PC-3 (cell line): ENCODE measurements around the gene LHFPL3.

Source experiments
- EZH2 ChIP-seq: fragments of 300-600 bp; sonication (generic); IDR thresholded peaks from one replicate; pipeline ENCODE4 v1.6.1; 2017; ENCODE audit warnings: antibody characterized with exemption, mild to moderate bottlenecking, low read length; ENCODE audit not compliant: unreplicated experiment
- EZH2phosphoT487 ChIP-seq: fragments of 300-600 bp; sonication (generic); IDR thresholded peaks from 2 replicates; pipeline ENCODE4 v1.6.1; 2018; ENCODE audit warnings: mild to moderate bottlenecking, antibody characterized with exemption, low read length, borderline replicate concordance
- TF ChIP-seq, protein P1 (sequence below): fragments of 300-600 bp; sonication (generic); conservative IDR thresholded peaks from 2 replicates; pipeline ENCODE4 v1.5.1; 2017; ENCODE audit warnings: antibody characterized with exemption, low read depth, mild to moderate bottlenecking, low read length

DNA sequence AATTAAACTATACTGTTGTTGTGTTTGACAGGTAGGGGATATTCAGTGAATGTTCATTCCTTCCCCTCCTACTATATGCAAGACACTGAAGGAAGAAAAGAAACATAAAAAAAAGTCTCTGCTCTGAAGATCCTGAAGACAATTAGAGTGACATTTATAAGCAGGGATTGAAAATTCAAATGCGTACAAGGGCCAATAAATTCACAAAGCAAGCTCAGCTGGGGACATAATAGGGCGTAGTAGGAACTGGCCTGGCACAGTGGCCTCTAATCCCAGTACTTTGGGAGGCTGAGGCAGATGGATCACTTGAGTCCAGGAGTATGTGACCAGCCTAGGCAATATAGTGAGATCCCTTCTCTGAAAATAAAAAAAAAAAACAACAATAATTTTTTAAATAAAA lies 580.7 kb downstream of the LHFPL3 start:
- TF ChIP-seq, protein P1, sequence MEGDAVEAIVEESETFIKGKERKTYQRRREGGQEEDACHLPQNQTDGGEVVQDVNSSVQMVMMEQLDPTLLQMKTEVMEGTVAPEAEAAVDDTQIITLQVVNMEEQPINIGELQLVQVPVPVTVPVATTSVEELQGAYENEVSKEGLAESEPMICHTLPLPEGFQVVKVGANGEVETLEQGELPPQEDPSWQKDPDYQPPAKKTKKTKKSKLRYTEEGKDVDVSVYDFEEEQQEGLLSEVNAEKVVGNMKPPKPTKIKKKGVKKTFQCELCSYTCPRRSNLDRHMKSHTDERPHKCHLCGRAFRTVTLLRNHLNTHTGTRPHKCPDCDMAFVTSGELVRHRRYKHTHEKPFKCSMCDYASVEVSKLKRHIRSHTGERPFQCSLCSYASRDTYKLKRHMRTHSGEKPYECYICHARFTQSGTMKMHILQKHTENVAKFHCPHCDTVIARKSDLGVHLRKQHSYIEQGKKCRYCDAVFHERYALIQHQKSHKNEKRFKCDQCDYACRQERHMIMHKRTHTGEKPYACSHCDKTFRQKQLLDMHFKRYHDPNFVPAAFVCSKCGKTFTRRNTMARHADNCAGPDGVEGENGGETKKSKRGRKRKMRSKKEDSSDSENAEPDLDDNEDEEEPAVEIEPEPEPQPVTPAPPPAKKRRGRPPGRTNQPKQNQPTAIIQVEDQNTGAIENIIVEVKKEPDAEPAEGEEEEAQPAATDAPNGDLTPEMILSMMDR = no peak
- TF ChIP-seq EZH2 (no peak), EZH2phosphoT487 (no peak)
